H7 (cell line): ENCODE data around the gene RAI1. TPM values are rescaled to one million over a fixed set of nuclear protein-coding genes. Genes with fewer than 3 reads are reported as not detected.

Experiments used
- DNase-seq: peaks from one replicate; pipeline ENCODE4 v3.0.0; 2012
- H3K27me3 ChIP-seq: 2 replicates; pipeline ENCODE4 v1.6.0; 2011; ENCODE audit warnings: mild to moderate bottlenecking, low read length; ENCODE audit not compliant: control insufficient read depth, insufficient read depth
- H3K36me3 ChIP-seq: replicated peaks from 2 replicates; pipeline ENCODE4 v1.5.1; 2011; ENCODE audit warnings: low read length; ENCODE audit not compliant: control insufficient read depth, insufficient read depth
- H3K4me3 ChIP-seq: 2 replicates; pipeline ENCODE4 v1.5.1; 2011; ENCODE audit warnings: low read depth, mild to moderate bottlenecking, control low read depth, low read length, moderate library complexity; ENCODE audit not compliant: insufficient read depth
- total RNA-seq: library from RNA; depleted of rRNA; stranded (reverse); fragments of >200 nt; shearing (Covaris generic); gene quantifications from 2 replicates; pipeline ENCODE4 v1.2.3, GENCODE V29; 2014

Gene RAI1
- total RNA-seq, 1 experiment from 2014 or later = 11.3 TPM

DNA sequence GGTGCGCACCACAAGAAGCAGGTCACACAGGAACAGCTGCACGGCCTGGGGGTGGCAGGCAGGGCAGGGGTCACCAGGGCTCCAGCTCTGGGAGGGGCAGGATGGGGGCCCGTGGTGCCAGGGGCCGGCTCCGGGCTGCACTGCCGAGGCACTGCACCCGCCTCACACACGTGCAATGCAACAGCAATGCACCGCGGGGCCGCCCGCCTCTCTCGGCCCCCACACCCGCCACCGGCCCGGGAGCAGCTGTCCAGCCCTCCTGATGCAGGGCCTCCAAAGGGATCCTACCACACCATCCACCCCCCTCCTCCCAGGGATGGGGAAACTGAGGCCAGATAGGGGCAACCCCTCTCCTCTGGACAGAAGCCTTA lies 132.5 kb downstream of the RAI1 start:
- H3K36me3 ChIP-seq = peaks cover 26% of the 10 kb centered on the region
- H3K4me3 ChIP-seq = no peak overlapping the region
- DNase-seq = no peak
- peaks cover 16% of the 10 kb centered on the region for H3K27me3 ChIP-seq

DNA sequence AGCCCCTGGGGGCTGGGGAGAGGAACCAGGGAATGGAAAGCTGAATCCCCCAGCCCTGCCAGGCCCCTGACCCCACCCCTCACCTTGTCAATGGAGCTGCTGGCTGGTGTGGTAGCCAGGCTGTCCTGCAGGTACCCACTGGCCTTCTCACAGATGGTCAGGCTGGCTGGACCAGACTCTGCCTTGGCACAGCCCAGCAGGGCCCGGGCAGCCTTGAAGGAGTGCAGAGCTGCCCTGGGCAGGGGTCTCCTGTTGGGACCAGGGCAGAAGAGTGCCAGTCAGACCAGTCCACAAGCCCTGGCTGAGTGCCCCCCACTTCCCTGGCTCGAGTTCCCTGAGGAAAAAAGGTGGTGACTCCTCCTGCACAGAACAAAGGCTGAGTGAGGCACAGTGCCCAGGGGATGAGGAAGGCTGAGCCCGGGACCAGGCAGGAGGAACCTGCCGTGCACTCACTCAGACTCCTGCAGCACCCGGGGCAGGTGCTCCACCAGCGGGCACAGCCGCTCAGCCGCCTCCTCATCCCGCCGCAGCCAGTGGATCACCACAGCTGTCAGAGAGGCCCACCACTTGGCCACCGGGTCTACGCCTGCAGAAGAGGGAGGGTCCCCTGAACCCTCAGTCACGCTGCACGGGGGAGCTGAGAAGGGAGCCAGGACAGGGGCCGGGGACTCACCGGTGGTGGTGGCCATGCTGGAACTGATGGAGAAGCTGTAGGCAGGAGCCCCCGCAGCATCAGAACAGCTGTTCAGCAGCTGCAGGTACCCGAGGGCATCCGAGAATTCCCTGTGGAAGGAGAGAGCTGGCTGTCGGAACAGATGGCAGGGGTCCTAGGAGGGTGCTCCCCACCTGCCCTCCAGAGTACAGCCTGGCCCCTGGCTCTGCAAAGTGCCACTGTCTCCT lies 133.2 kb downstream of the RAI1 start:
- DNase-seq = no peak
- Histone ChIP-seq H3K27me3 (peaks cover 9% of the 10 kb centered on the region), H3K36me3 (peaks cover 33% of the 10 kb centered on the region), H3K4me3 (no peak overlapping the region)

DNA sequence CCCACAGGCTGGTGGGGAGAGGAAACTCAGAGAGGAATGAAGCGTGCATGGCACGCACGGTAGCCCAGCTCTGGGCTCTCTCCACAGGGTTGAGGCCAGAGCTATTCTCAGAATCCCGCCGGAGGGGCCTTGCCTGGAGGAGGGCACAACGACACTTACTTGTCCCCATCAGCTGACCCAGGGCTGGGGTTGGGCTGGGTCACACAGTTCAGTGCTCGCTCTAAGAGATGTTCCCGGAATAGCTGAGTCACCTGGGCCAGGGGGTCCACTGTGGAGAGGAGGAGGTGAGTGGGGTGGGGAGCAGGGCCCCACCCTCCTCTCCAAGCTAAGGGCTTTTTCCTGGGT lies 133.8 kb downstream of the RAI1 start:
- H3K27me3 ChIP-seq = peaks cover 9% of the 10 kb centered on the region
- H3K4me3 ChIP-seq = no peak overlapping the region
- H3K36me3 ChIP-seq = peaks cover 36% of the 10 kb centered on the region
- DNase-seq = no peak

DNA sequence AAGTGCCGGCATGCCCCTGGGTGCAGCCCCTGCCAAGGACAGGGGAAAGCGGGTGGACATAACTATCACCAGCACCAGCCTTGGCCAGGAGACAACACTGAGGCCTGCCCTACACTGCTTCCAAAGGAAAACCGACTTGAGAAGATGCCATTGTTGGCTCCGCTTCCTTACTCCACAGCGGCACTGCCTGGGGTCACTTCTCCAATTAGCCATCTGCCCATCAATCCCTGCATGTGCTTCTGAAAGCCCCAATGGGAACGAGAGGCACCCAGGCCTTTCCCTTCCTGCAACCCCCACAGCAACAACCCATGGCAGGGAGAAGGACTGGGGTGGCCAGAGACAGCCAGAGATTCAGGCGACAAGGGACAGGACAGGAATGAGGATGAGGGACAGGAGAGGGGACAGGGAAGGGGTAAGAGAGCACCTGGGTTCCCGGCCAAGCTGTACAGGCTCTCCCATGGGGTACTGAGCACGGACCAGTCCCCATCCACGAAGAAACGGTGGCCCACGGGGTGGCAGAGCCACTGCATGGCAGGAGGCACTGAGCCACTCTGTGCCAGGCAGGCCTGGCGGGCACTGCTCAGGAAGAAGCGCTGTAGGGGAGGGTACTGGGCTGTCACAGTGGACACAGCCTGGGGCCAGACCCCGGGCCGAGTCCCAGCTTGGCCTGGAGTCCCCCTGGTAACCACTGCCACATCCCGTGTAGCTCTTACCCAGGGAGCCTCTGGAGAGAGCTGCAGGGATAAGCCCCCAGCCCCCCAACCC lies 134.4 kb downstream of the RAI1 start:
- Histone ChIP-seq H3K27me3 (peaks cover 4% of the 10 kb centered on the region; the same call in 1 of the 2 replicates), H3K4me3 (no peak overlapping the region), H3K36me3 (peaks cover 40% of the 10 kb centered on the region)
- DNase-seq = no peak

DNA sequence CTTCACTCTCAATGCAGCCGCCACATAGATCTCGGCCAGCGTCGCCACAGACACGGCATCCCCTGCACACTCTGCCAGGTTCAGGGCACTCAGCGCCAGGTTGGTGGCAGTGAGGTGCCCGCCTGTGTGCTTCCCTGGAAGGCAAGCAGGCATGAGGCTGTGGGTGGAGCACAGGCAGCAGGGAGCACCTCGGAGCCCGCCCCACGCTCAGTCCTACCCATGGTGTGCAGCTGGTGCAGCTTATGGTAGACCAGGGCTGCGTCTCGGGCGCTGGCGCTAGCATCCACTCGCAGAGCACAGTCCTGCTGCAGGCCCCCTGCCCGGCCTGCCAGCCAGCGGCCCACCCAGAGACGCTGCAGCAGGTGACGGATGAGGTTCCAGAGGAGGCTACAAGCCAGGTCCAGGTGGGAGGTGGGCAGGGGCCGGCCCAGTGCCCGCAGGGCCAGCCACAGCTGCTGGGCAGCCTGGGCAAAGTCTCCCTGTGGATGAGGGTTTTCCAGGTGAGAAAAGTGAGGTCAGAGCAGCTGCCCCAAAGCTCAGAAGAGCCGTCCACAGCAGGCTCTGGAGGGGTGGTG lies 135.1 kb downstream of the RAI1 start:
- Histone ChIP-seq H3K36me3 (peaks cover 40% of the 10 kb centered on the region), H3K4me3 (no peak overlapping the region), H3K27me3 (no peaks in the 10 kb centered on the region)
- DNase-seq = no peak

DNA sequence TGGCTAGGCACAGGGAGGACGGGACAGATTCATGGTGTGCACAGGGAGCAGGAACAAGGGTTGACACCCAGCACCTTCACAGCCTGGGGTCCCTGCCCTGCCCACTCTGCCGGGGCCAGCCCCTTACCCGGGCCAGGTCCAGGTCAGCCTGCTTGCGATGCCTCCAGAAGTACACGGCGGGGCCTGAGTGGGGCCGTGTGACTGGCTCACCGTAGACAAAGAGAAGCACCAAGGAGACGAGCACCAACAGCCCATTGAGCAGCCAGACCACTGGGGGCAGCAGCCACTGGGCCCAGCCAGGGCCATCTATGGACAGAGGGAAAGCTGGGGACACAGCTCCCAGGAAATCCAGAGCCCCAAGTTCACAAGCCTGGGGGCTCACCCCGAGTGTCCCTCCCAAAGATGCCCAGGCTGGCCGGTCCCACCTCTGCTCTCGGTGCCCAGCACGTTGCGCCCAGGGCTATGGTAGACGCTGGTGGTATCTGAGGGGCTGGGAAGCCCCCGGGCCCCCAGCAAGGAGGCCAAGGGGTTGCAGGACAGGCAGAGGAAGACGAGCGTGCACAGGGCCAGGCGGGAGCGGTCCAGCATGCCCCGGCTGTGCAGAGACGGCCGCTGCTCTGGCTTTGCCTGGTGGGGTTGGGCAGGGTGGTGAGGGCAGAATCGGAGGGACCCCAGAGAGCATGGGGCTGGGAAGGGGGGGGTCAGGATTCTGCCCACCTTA lies 135.7 kb downstream of the RAI1 start:
- Histone ChIP-seq H3K36me3 (peaks cover 40% of the 10 kb centered on the region), H3K4me3 (no peak overlapping the region), H3K27me3 (no peaks in the 10 kb centered on the region)
- no peak for DNase-seq

DNA sequence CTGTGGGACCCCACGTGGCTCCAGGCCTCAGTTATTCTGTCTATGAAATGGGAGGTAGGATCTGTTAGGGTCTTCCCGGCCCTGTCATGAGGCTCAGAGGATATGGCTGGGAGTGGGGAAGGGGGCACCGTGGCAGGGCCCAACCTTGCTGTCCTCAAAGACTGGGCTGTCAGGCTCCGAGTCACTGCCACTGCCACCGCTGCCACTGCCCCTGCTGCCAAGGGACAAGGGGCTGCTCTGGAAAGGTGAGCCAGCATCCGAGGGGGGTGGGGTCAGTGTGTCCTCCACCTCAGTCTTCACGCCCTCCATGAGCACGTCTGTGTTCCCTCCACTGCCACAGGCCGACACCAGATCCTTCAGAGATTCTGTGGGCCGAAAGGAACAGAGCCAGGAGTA lies 136.3 kb downstream of the RAI1 start:
- DNase-seq = no peak
- Histone ChIP-seq H3K36me3 (peaks cover 40% of the 10 kb centered on the region), H3K27me3 (no peaks in the 10 kb centered on the region), H3K4me3 (no peak overlapping the region)

DNA sequence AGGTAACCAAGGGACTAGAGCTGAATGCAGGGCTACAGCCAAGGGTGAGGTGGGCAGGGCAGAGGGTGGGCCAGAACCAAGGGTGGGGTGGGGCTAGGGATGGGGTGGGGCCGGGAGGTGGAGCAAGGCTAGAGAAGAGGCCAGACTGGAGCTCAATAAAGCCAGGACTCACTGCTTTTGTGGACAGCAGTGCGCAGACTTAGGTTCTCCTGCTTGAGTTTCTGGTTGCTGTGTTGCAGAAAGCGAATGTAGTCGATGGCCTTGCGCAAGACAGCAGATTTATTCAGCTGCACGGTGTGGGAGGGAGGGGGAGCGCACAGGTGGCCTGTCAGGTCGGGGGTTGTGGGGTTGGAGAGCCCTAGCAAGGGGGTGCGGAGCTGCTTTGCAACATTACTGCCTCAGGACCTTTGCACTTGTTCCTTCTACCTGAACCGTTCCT lies 136.8 kb downstream of the RAI1 start:
- Histone ChIP-seq H3K27me3 (peaks cover 2% of the 10 kb centered on the region), H3K36me3 (peaks cover 37% of the 10 kb centered on the region), H3K4me3 (no peak overlapping the region)
- peak; percentile 82 for DNase-seq

DNA sequence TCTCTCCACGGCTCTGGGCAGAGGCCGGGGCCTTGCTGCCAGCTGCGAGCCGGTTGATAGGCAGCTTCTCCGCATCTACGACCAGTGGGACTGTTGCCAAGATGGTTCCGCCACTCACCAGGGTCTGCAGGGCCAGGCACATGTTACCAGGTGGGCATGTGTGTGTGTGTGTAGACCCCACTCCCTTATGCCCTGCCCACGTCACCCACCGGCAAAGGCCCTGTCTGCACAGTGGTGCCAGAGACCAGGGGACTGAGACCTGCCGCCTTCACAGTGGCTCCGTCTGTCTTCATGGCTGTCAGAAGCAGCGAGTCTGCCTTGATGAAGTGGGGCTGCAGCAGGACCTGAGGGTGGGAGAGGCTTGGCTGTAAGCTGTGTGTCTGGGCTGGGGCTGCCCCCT lies 137.9 kb downstream of the RAI1 start:
- Histone ChIP-seq H3K4me3 (no peak overlapping the region), H3K36me3 (peaks cover 36% of the 10 kb centered on the region), H3K27me3 (peaks cover 3% of the 10 kb centered on the region)
- no peak for DNase-seq

DNA sequence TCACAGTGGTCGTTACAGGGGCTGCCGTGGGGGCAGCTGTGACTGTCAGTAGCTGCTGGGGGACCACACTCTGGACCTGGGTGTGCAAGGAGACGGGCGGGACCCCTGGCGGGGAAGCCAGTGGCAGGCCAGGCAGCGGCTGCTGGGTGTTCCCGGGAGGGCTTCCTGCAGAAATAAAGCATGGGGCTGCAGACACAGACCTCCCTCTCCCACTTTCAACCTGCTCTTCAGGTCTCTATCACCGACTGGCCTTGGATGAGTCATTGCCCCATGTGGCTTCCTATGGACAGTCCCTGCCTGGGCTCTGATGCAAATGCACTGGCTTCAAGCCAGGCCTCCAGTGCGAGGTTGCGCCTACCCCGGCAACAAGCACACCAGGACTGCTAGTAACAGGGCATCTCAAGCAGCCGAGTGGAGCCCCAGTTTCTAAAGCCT lies 138.3 kb downstream of the RAI1 start:
- Histone ChIP-seq H3K36me3 (peaks cover 33% of the 10 kb centered on the region), H3K27me3 (peaks cover 3% of the 10 kb centered on the region), H3K4me3 (no peak overlapping the region)
- peak; percentile 78 for DNase-seq

DNA sequence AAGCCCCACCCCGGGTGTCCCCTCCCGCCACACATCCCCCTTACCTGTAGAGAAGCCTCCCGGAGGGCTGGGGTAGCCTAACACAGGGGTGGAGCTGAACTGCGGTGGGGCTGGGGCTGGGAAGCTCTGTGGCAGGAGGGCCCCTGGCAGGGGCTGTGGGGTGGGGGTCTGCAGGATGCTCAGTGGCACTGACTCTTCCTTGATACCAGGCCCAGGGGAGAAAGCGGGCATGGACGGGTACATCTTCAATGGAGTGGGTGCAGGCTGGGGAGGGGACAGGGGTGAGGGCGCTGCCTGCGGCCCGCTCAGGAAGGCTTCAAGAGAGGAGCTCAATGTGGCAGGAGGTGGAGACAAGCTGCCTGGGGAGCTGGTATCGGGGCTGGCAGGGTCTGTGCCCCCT lies 138.8 kb downstream of the RAI1 start:
- DNase-seq = no peak
- Histone ChIP-seq H3K27me3 (peaks cover 3% of the 10 kb centered on the region), H3K4me3 (no peak overlapping the region), H3K36me3 (peaks cover 30% of the 10 kb centered on the region)

DNA sequence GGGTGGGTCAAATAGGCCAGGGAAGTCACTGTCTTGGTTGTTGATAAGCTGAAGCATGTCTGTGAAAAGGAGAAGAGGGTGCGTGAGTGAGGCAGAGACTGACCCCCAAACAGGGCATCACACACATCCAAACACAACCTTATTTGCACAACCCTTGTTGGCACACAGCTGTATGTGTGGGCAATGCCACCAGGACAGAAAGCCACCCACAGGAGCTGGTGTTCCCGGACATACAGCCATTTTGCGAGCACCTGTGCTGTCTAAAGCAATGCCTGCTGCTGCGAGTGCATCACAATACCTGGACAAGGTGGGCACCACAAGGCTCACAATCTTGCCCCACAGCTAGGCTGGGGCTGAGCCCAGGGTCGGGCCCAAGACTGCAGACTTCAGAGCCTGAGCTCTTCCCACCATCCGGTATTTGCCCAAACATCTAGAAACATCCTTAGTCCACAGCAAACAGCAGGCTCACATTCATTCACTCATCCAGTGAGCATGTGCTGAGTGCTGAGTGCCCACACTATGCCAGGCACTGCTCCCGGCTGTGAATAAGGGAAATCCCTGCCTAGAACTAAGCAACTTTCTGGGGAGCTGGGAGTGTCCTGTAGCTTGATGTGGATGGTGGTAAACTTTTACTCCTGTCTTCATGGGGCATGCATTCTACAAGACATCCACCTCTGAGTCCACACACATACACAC lies 139.4 kb downstream of the RAI1 start:
- Histone ChIP-seq H3K27me3 (peaks cover 3% of the 10 kb centered on the region), H3K36me3 (peaks cover 26% of the 10 kb centered on the region), H3K4me3 (no peak overlapping the region)
- no peak for DNase-seq

DNA sequence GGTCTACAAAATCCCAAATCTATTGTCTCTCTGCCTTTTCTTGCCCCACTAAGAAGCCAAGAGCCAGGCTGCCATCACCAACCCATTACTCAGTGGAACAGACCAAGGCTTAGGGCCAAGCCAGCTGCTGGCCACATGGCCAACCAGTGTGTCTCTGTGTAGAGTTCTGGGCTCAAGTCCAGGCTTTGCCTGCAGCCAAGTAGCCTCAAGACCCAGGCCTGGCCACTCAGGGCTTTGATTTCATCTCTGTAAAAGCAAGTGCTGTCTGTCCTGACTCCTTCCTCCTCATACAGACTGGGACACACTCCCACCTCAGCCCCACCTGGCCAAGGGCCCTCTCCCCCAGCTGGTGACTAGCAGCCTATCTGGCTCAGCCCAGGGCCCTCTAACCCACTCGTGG lies 140.9 kb downstream of the RAI1 start:
- no peak overlapping the region for H3K4me3 ChIP-seq
- peaks cover 20% of the 10 kb centered on the region for H3K36me3 ChIP-seq
- DNase-seq = no peak
- H3K27me3 ChIP-seq = peaks cover 3% of the 10 kb centered on the region

DNA sequence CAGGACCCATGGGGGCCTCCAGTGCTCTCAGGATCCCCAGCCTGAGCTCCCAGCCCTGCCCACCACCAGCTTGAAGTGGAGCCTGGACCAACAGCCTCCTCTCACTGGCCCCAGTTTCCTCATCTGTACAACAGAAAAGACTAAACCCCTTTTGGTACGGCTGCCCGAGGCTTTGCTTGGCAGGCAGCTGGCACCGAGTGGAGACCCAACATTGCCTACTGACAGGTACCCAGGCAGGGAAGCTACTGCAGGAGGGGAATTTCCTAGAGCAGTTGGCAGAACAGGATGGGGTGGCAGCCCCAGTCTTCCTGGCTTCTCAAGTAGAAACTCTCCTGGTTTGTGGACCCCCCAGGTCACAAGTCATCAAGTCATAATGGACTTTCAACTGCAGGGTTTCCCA lies 141.4 kb downstream of the RAI1 start:
- Histone ChIP-seq H3K36me3 (peaks cover 20% of the 10 kb centered on the region), H3K27me3 (peaks cover 3% of the 10 kb centered on the region), H3K4me3 (no peak overlapping the region)
- DNase-seq = no peak
